22Rv1 (cell line): ENCODE results near the gene NTNG1.
A peak's percentile ranks its signal among the peaks of the same experiment; 100 is the strongest.

Source experiments
- H3K27ac ChIP-seq: fragments of 450-650 bp; 2 replicates; pipeline ENCODE4 v1.5.1; 2017
- CTCF ChIP-seq: fragments of 450-650 bp; IDR thresholded peaks from 2 replicates; pipeline ENCODE4 v1.5.1; 2017; ENCODE audit warnings: mild to moderate bottlenecking
- ZFX ChIP-seq: fragments of 450-650 bp; IDR thresholded peaks from 2 replicates; pipeline ENCODE4 v1.6.1; 2017; ENCODE audit warnings: antibody characterized with exemption, borderline replicate concordance

Gene NTNG1

GRCh38 chr1:107467286-107467685 is 326.4 kb downstream of the NTNG1 start:
- TF ChIP-seq ZFX (no peak), CTCF (no peak)
- no peak overlapping the region for H3K27ac ChIP-seq

DNA sequence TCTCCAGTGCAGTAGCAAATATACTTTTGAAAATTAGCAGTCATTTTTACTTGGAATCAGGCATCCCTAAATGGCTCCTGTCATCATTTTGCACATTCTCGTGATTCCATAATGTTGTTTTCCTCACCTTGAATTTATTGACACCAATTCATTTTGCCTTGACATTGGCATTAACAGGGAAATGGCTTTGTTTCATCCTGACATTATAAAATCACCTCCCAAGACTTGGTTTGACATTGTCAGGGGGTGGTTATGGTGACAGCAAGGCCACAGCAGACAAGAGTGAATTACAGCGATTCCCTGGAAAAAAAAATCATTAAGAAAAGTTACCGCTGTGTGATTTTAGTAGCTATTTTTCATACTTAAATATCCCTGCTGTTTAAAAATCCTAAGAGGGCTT is 327.0 kb downstream of the NTNG1 start:
- TF ChIP-seq CTCF (no peak), ZFX (no peak)
- no peak overlapping the region for H3K27ac ChIP-seq

DNA sequence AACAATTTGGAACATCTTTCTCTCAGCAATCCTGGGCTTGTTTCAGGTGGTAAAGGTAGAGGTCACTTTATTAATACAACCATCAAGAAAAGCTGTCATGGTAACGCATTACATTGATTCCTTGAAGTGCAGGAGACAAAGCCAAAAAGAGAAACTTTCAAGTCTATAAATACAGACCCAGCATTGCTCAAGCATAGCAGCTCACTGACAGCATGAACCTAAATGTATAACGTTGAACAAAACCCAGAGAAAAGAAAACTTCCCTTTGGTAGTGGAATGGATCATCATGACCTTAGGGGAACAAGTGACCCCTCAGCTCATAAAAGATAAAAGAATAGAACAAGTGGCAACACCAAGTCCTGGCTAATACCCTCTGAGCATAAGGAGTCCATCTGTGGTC is 332.2 kb downstream of the NTNG1 start:
- no peak for TF ChIP-seq CTCF
- TF ChIP-seq ZFX = no peak
- no peak overlapping the region for H3K27ac ChIP-seq

- TF ChIP-seq ZFX (no peak), CTCF (no peak)
- no peak overlapping the region for H3K27ac ChIP-seq
Observed at GRCh38 chr1:107474877-107475612, 334.2 kb downstream of the NTNG1 start.

DNA sequence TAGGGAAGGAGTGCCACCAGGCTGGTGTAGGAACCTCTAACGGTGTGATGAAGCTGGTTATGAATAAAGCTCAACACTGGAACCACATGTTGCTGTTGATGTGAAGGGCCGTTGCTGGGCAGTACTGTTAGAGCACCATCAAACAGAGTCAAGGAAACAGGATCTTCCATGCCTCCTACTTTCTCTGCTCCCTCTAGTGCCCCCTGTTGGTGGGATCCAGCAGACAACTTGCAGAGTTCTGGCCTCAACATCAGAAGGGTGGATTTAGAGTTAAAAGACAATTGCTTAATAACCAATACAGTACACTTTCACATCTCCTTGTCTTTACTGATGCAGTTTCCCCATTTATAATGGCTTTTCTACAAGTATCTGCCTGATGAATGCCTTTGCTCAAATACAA is 336.4 kb downstream of the NTNG1 start:
- peak; percentile 68 for TF ChIP-seq CTCF
- TF ChIP-seq ZFX = no peak
- H3K27ac ChIP-seq = no peak overlapping the region

DNA sequence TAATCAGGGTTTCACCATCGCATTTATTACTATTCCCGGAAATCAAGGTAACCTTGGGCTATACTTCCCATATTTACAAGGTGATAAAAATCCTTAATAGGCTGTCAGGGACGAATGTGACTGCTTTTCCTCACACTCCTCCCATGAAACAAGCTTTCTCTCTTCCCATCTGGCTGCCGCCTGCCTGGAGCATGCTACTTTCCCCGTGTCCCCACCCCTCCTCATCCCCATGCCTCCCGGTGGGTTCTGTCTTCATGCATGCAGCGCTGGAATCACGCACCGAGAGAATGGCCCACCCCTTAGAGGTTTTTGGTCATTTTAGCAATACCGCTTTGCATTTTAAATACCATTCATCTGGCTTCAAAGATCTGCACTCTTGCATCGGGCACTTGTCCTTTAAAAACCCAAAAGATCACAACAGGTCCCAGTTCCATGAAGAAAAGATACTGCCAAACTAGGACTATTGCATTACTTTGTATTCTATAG is 339.1 kb downstream of the NTNG1 start:
- TF ChIP-seq CTCF = no peak
- TF ChIP-seq ZFX = no peak
- no peak overlapping the region for H3K27ac ChIP-seq

DNA sequence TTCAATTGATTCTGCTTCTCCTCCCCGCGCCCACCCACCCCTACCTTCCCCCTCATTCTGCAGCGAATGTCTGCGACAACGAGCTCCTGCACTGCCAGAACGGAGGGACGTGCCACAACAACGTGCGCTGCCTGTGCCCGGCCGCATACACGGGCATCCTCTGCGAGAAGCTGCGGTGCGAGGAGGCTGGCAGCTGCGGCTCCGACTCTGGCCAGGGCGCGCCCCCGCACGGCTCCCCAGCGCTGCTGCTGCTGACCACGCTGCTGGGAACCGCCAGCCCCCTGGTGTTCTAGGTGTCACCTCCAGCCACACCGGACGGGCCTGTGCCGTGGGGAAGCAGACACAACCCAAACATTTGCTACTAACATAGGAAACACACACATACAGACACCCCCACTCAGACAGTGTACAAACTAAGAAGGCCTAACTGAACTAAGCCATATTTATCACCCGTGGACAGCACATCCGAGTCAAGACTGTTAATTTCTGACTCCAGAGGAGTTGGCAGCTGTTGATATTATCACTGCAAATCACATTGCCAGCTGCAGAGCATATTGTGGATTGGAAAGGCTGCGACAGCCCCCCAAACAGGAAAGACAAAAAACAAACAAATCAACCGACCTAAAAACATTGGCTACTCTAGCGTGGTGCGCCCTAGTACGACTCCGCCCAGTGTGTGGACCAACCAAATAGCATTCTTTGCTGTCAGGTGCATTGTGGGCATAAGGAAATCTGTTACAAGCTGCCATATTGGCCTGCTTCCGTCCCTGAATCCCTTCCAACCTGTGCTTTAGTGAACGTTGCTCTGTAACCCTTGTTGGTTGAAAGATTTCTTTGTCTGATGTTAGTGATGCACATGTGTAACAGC is 339.9 kb downstream of the NTNG1 start:
- TF ChIP-seq ZFX = no peak
- no peak for TF ChIP-seq CTCF
- no peak overlapping the region for H3K27ac ChIP-seq
